ENCODE results near the gene CXCL17.

GRCh38 chr19:42466521-42467182 is 23.9 kb upstream of the CXCL17 start:
- no peak for TF ChIP-seq POLR2A (IDR thresholded peaks at IDR 0.05)
- TF ChIP-seq, protein P1, sequence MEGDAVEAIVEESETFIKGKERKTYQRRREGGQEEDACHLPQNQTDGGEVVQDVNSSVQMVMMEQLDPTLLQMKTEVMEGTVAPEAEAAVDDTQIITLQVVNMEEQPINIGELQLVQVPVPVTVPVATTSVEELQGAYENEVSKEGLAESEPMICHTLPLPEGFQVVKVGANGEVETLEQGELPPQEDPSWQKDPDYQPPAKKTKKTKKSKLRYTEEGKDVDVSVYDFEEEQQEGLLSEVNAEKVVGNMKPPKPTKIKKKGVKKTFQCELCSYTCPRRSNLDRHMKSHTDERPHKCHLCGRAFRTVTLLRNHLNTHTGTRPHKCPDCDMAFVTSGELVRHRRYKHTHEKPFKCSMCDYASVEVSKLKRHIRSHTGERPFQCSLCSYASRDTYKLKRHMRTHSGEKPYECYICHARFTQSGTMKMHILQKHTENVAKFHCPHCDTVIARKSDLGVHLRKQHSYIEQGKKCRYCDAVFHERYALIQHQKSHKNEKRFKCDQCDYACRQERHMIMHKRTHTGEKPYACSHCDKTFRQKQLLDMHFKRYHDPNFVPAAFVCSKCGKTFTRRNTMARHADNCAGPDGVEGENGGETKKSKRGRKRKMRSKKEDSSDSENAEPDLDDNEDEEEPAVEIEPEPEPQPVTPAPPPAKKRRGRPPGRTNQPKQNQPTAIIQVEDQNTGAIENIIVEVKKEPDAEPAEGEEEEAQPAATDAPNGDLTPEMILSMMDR (IDR thresholded peaks at IDR 0.05), result no peak

Data from uterus (tissue), 2 donors.